HCT116 (cell line): ENCODE results near the gene S100A10. TPM values are rescaled to one million over a fixed set of nuclear protein-coding genes. Genes with fewer than 3 reads are reported as not detected.

Experiments
- ATAC-seq: fragments of 200-7000 bp; cut with Tn5 transposase; 2 replicates; pipeline ENCODE4 v1.9.1; 2020; ENCODE audit warnings: mild to moderate bottlenecking, moderate library complexity
- BruUV-seq: library from RNA; stranded (reverse); fragments of 400-500 nt; replicated peaks from 2 replicates; lab custom pipeline; 2021; lab: Mats Ljungman, UMichigan
- CTCF ChIA-PET: fragments of 300-600 bp; sonication (Branson Sonifier 250); formaldehyde crosslinking; loops from one replicate; lab custom pipeline; 2021; ENCODE audit warnings: antibody characterized with exemption; lab: Charles Lee
- POLR2A ChIA-PET: fragments of 300-600, 350-600 bp; sonication (Branson Sonifier 250); formaldehyde crosslinking; loops from one replicate; lab custom pipeline; 2021; ENCODE audit warnings: antibody characterized with exemption; lab: Charles Lee
- RAD21 ChIA-PET, 2 experiments: fragments of 300-600 bp; sonication (Branson Sonifier 250); formaldehyde crosslinking; loops; one replicate each; lab custom pipeline; 2023; ENCODE audit warnings: low total read pairs in 2 of 2; ENCODE audit not compliant: uncharacterized antibody in 2 of 2, unreplicated experiment in 2 of 2, low non-redundant PET in 1 of 2; lab: Charles Lee
- DNase-seq: peaks from one replicate; pipeline ENCODE4 v3.0.0-alpha.2; 2010; ENCODE audit warnings: low read depth, low spot score
- H2AFZ ChIP-seq: fragments of 200-600 bp; shearing (Covaris generic), sonication (generic); 2 replicates; pipeline ENCODE4 v1.6.1; 2017; ENCODE audit warnings: low read depth, mixed run types, mixed read lengths, antibody characterized with exemption, low read length; ENCODE audit not compliant: poor library complexity, severe bottlenecking
- H3K27ac ChIP-seq: 2 replicates; pipeline ENCODE4 v1.5.1; 2012; ENCODE audit warnings: low read depth, low read length
- H3K27me3 ChIP-seq: fragments of 200-600 bp; sonication (generic); 2 replicates; pipeline ENCODE4 v1.6.1; 2016; ENCODE audit warnings: mixed run types, low read length, mixed read lengths; ENCODE audit not compliant: insufficient read depth
- H3K36me3 ChIP-seq, 2 experiments: fragments of 200-500 bp in 1 of 2; fragments of 200-600 bp in 1 of 2; sonication (Bioruptor generic) in 1 of 2; sonication (generic) in 1 of 2; 2 replicates each; pipeline versions ENCODE4 v1.5.1 to v1.6.1; 2014 to 2016; ENCODE audit warnings: low read length in 2 of 2, inconsistent platforms in 1 of 2, mixed read lengths in 1 of 2, mixed run types in 1 of 2; ENCODE audit not compliant: insufficient read depth in 2 of 2, control insufficient read depth in 1 of 2
- H3K4me1 ChIP-seq, 2 experiments: fragments of 200-600 bp in 1 of 2; sonication (generic) in 1 of 2; 2 replicates each; pipeline versions ENCODE4 v1.5.1 to v1.6.1; 2012 to 2017; ENCODE audit warnings: low read length in 2 of 2, inconsistent platforms in 1 of 2, mild to moderate bottlenecking in 1 of 2, mixed read lengths in 1 of 2, mixed run types in 1 of 2, moderate library complexity in 1 of 2; ENCODE audit not compliant: insufficient read depth in 2 of 2, control insufficient read depth in 1 of 2
- H3K4me2 ChIP-seq: fragments of 200-600 bp; sonication (generic); 2 replicates; pipeline ENCODE4 v1.6.1; 2017; ENCODE audit warnings: mixed run types, low read length, mixed read lengths
- H3K4me3 ChIP-seq, 2 experiments: fragments of 200-600 bp in 1 of 2; sonication (generic) in 1 of 2; replicated peaks in 1 of 2; 2 replicates each; pipeline ENCODE4 v1.5.1; 2011 to 2016; ENCODE audit warnings: low read length in 2 of 2, control low read depth in 1 of 2, low read depth in 1 of 2, mild to moderate bottlenecking in 1 of 2, mixed read lengths in 1 of 2, mixed run types in 1 of 2
- H3K79me2 ChIP-seq: fragments of 200-600 bp; sonication (generic); 2 replicates; pipeline ENCODE4 v1.6.1; 2017; ENCODE audit warnings: mild to moderate bottlenecking, mixed run types, low read length, moderate library complexity, mixed read lengths; ENCODE audit not compliant: insufficient read depth
- H3K9ac ChIP-seq: fragments of 200-600 bp; sonication (generic); 2 replicates; pipeline ENCODE4 v1.6.1; 2016; ENCODE audit warnings: low read length, mixed read lengths
- H3K9me2 ChIP-seq: fragments of 200-600 bp; sonication (generic), shearing (Covaris generic); 2 replicates; pipeline ENCODE4 v1.6.1; 2017; ENCODE audit warnings: mixed run types, mild to moderate bottlenecking, moderate library complexity; ENCODE audit not compliant: insufficient read depth
- H3K9me3 ChIP-seq, 2 experiments: fragments of 200-500 bp in 1 of 2; fragments of 200-600 bp in 1 of 2; sonication (Bioruptor generic) in 1 of 2; sonication (generic) in 1 of 2; 2 replicates each; pipeline ENCODE4 v1.6.1; 2014 to 2017; ENCODE audit warnings: low read length in 2 of 2, mixed read lengths in 2 of 2, inconsistent platforms in 1 of 2, low read depth in 1 of 2, mild to moderate bottlenecking in 1 of 2, mixed run types in 1 of 2, moderate library complexity in 1 of 2; ENCODE audit not compliant: control insufficient read depth in 1 of 2, insufficient read depth in 1 of 2
- H4K20me1 ChIP-seq: fragments of 200-600 bp; sonication (generic), shearing (Covaris generic); 2 replicates; pipeline ENCODE4 v1.6.1; 2017; ENCODE audit warnings: mixed run types, mild to moderate bottlenecking, moderate library complexity; ENCODE audit not compliant: insufficient read depth
- ATF3 ChIP-seq: IDR thresholded peaks from 2 replicates; pipeline ENCODE4 v1.6.1; 2012
- CBX3 ChIP-seq: IDR thresholded peaks from 2 replicates; pipeline ENCODE4 v1.6.1; 2012; ENCODE audit warnings: low read depth
- CTCF ChIP-seq, 3 experiments: fragments of 200-600 bp in 1 of 3; sonication (generic) in 1 of 3; IDR thresholded peaks in 2 of 3; conservative IDR thresholded peaks in 1 of 3; 2 replicates each; pipeline ENCODE4 v1.5.1; 2012 to 2017; ENCODE audit warnings: low read depth in 2 of 3, low read length in 2 of 3, antibody characterized with exemption in 1 of 3, borderline replicate concordance in 1 of 3, control low read depth in 1 of 3, mild to moderate bottlenecking in 1 of 3, mixed read lengths in 1 of 3, mixed run types in 1 of 3, moderate library complexity in 1 of 3; ENCODE audit not compliant: insufficient read depth in 1 of 3
- ELF1 ChIP-seq: IDR thresholded peaks from 2 replicates; pipeline ENCODE4 v1.6.1; 2012; ENCODE audit warnings: low read depth, borderline replicate concordance
- EZH2 ChIP-seq: fragments of 200-600 bp; sonication (generic); IDR thresholded peaks from 2 replicates; pipeline ENCODE4 v1.6.1; 2017; ENCODE audit warnings: antibody characterized with exemption, mixed run types
- EZH2phosphoT487 ChIP-seq: fragments of 200-600 bp; IDR thresholded peaks from 2 replicates; pipeline ENCODE4 v1.6.1; 2018; ENCODE audit warnings: antibody characterized with exemption, borderline replicate concordance
- FOSL1 ChIP-seq: IDR thresholded peaks from 2 replicates; pipeline ENCODE4 v1.6.1; 2012; ENCODE audit warnings: low read depth
- MAX ChIP-seq: IDR thresholded peaks from 2 replicates; pipeline ENCODE4 v1.6.1; 2012
- POLR2A ChIP-seq: IDR thresholded peaks from 2 replicates; pipeline ENCODE4 v1.7.0; 2011; ENCODE audit warnings: borderline replicate concordance; ENCODE audit not compliant: insufficient read depth, insufficient read length; ENCODE audit errors: extremely low read depth
- POLR2AphosphoS5 ChIP-seq: IDR thresholded peaks from 2 replicates; pipeline ENCODE4 v1.6.1; 2011; ENCODE audit warnings: mild to moderate bottlenecking, low read depth, low read length, moderate library complexity
- RAD21 ChIP-seq: IDR thresholded peaks from 2 replicates; pipeline ENCODE4 v1.6.1; 2012; ENCODE audit warnings: low read depth, mild to moderate bottlenecking
- SIN3A ChIP-seq: IDR thresholded peaks from 2 replicates; pipeline ENCODE4 v1.6.1; 2012; ENCODE audit warnings: low read depth
- SP1 ChIP-seq: IDR thresholded peaks from 2 replicates; pipeline ENCODE4 v1.6.1; 2012; ENCODE audit warnings: low read depth
- SRF ChIP-seq: IDR thresholded peaks from 2 replicates; pipeline ENCODE4 v1.6.1; 2012; ENCODE audit warnings: low read depth
- TCF7L2 ChIP-seq: IDR thresholded peaks from 2 replicates; pipeline ENCODE4 v1.7.0; 2011; ENCODE audit warnings: borderline replicate concordance, inconsistent platforms; ENCODE audit not compliant: insufficient read depth, insufficient read length; ENCODE audit errors: extremely low read depth
- YY1 ChIP-seq: IDR thresholded peaks from 2 replicates; pipeline ENCODE4 v1.6.1; 2011; ENCODE audit warnings: low read length, low read depth, moderate library complexity, mild to moderate bottlenecking; ENCODE audit not compliant: insufficient replicate concordance; ENCODE audit errors: extremely low read depth
- ZFX ChIP-seq: fragments of 450-650 bp; IDR thresholded peaks from 2 replicates; pipeline ENCODE4 v1.6.1; 2017
- ZNF274 ChIP-seq: fragments of 200-500 bp; sonication (Bioruptor generic); IDR thresholded peaks from 2 replicates; pipeline ENCODE4 v1.6.1; 2014; ENCODE audit warnings: mild to moderate bottlenecking, low read depth, low read length, inconsistent platforms
- intact Hi-C: fragments of 100-400 bp; cut with micrococcal nuclease; formaldehyde crosslinking; loops from 2 replicates; pipeline ENCODE4 v1.10.0; 2022
- total RNA-seq: library from RNA; stranded (reverse); gene quantifications from one replicate; pipeline ENCODE4 v1.2.1, GENCODE V29; 2021; ENCODE audit not compliant: unreplicated experiment

Gene S100A10
- total RNA-seq, 1 experiment from 2014 or later, result 340 TPM

GRCh38 chr1:151982300-151983005 is 11.2 kb downstream of the S100A10 start:
- Histone ChIP-seq H3K79me2 (peaks cover 34% of the 10 kb centered on the region), H3K4me2 (no peak overlapping the region), H3K4me1 (peaks cover 27 to 54% of the 10 kb centered on the region in 2 experiments), H3K36me3 (peaks cover 30 to 57% of the 10 kb centered on the region in 2 experiments), H3K9me2 (no peaks in the 10 kb centered on the region), H2AFZ (no peak overlapping the region), H3K9me3 (no peaks in the 10 kb centered on the region), H3K4me3 (no peak overlapping the region), H3K9ac (no peak overlapping the region), H3K27ac (no peak overlapping the region), H3K27me3 (no peaks in the 10 kb centered on the region), H4K20me1 (peaks cover 4% of the 10 kb centered on the region; the same call in 1 of the 2 replicates)
- ATAC-seq, result no peak
- intact Hi-C loops, result no loop called here
- CTCF ChIA-PET, result interaction anchor here (1.0 to 1.1 kb wide), 2 partner anchors 10 to 19 kb away, joined by 3 to 4 read pairs; no protein-coding TSS in a partner anchor
- BruUV-seq, result no TSS peak
- no peak for TF ChIP-seq TCF7L2
- no peak for TF ChIP-seq EZH2phosphoT487
- no peak for TF ChIP-seq ZFX
- no peak for TF ChIP-seq MAX
- TF ChIP-seq EZH2, result no peak
- no peak for TF ChIP-seq ELF1
- TF ChIP-seq POLR2AphosphoS5, result no peak
- no peak for TF ChIP-seq ZNF274
- no peak for TF ChIP-seq CBX3
- TF ChIP-seq FOSL1, result no peak
- TF ChIP-seq ATF3, result no peak
- TF ChIP-seq SIN3A, result no peak
- TF ChIP-seq SRF, result no peak
- TF ChIP-seq POLR2A, result no peak
- no peak for TF ChIP-seq RAD21
- no peak for TF ChIP-seq YY1
- no peak for TF ChIP-seq CTCF (IDR thresholded peaks at IDR 0.05 in 2 of 3, conservative IDR thresholded peaks at IDR 0.05 in 1 of 3; ENCODE audit: borderline replicate concordance in 1 of 3, insufficient read depth in 1 of 3, low read depth in 2 of 3, low read length in 2 of 3)
- TF ChIP-seq SP1, result no peak
- POLR2A ChIA-PET, result interaction anchor here (2.0 kb wide), 1 partner anchor 10 kb away, joined by 6 read pairs; no protein-coding TSS in a partner anchor
- DNase-seq, result no peak
- RAD21 ChIA-PET, result no interaction called here
